ENCODE results near the gene NT5C1A.

Gene NT5C1A

GRCh38 chr1:39609618-39610331 lies 62.1 kb downstream of the NT5C1A start:
- ChIA-PET POLR2A (no interaction called here), CTCF (interaction anchor here (0.7 to 1.5 kb wide), 5 partner anchors 9 to 223 kb away, joined by 3 to 6 read pairs (median 3); no protein-coding TSS in a partner anchor)
- peak; percentile 87 for DNase-seq (ENCODE audit: extremely low spot score)
- TF ChIP-seq FOXM1 (IDR thresholded peaks at IDR 0.05; ENCODE audit: borderline replicate concordance), result no peak
